M059J (cell line): ENCODE measurements around the gene PLEKHN1. TPM values are rescaled to one million over a fixed set of nuclear protein-coding genes. Genes with fewer than 3 reads are reported as not detected.
A peak's percentile ranks its signal among the peaks of the same experiment; 100 is the strongest.
"Not testable (repeated sequence)": the region's sequence is repeated elsewhere in the genome, so short reads cannot be mapped to it uniquely, and the experiment has no call there.

Experiments used
- DNase-seq: peaks from one replicate; pipeline ENCODE4 v3.0.0-alpha.2; 2012; ENCODE audit warnings: low read depth
- total RNA-seq: library from RNA; depleted of rRNA; stranded (reverse); fragments of >200 nt; shearing (Covaris generic); gene quantifications from 2 replicates; pipeline ENCODE4 v1.2.3, GENCODE V29; 2014

PLEKHN1 gene
- total RNA-seq, 1 experiment from 2014 or later = 4.5 TPM

DNA sequence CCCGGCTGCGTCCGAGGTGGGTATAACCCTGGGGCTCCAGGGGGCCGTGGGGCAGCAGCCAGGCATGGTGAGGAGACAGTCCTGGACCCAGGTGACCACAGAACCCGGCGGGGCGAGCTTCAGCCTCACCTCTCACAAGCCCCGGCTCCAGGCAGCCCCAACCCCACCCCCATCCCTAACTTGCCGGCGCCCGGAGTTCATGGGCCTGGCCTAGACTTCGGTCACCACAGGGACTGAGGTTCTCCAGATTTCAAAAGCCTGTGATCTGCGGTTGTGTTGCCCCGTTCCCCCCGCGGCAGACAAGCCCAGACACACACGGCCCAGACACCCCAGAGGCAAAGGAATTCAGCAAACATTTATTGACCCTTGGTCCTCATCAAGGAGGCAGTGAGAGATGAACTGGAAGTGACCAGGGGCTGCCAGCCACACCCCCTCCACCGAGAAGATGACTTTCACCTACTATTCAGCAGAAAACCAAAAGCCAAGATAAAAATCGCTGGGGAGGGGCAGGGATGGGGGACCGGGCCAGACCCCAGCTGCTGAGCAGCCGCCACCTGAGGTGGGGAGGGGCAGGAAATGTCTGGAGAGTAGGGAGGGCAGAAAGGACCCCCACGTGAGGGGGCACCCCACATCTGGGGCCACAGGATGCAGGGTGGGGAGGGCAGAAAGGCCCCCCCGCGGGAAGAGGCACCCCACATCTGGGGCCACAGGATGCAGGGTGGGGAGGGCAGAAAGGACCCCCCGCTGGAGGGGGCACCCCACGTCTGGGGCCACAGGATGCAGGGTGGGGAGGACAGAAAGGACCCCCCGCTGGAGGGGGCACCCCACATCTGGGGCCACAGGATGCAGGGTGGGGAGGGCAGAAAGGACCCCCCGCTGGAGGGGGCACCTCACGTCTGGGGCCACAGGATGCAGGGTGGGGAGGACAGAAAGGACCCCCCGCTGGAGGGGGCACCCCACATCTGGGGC is 29.7 kb downstream of the PLEKHN1 start:
- no peak for DNase-seq

GRCh38 chr1:996851-997712 is 30.8 kb downstream of the PLEKHN1 start:
- no peak for DNase-seq

DNA sequence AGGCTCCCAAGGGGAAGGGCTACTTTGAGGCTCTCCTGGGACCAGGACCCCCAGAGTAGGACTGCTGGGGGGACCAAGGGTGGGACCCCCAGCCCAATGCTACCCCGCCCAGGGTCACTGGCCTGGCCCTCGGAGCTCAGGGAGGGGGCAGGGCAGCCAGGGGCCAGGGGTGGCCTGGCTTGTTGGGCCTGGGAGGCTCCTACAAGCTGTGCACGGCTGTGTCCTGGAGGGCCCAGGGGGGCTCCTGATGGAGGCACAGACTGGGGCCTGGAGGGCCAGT is 31.4 kb downstream of the PLEKHN1 start:
- no peak for DNase-seq

DNA sequence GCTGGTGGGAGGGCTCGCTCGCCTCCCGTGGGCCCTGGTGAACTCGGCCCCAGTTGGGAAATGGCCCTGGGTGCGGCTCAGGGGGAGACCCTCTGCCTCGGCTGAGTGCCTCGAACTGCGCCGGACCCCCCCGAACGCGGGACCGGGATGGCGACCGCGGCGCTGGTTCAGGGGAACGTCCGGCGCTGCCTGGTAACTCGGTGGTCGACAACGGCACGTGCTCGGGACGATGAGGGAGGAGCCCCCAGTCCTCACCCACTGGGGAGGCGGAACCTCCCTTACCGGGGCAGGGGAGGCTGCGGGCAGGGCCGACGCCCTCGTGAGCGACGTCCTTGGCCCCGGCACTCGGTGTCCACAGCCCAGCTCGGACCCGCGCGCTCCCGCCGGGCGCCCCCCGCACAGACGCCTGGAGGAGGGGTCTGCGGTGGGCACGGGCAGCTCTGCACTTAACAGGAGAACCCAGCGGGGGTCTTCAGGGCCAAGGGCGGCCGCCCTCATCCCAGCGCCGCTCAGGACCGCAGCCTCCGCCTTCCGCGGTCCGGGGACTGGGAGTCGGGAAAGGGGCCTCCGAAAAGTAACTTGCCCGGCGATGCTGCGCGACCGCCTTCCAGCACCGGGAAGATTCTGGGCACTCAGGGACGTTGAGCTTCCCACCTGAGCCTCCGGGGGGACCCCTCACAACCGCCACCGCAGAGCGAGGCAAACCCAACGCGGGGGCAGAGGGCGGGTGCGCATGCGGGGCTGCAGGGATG is 31.9 kb downstream of the PLEKHN1 start:
- no peak for DNase-seq

- no peak for DNase-seq
Measured at GRCh38 chr1:998745-998994, 32.4 kb downstream of the PLEKHN1 start.

DNA sequence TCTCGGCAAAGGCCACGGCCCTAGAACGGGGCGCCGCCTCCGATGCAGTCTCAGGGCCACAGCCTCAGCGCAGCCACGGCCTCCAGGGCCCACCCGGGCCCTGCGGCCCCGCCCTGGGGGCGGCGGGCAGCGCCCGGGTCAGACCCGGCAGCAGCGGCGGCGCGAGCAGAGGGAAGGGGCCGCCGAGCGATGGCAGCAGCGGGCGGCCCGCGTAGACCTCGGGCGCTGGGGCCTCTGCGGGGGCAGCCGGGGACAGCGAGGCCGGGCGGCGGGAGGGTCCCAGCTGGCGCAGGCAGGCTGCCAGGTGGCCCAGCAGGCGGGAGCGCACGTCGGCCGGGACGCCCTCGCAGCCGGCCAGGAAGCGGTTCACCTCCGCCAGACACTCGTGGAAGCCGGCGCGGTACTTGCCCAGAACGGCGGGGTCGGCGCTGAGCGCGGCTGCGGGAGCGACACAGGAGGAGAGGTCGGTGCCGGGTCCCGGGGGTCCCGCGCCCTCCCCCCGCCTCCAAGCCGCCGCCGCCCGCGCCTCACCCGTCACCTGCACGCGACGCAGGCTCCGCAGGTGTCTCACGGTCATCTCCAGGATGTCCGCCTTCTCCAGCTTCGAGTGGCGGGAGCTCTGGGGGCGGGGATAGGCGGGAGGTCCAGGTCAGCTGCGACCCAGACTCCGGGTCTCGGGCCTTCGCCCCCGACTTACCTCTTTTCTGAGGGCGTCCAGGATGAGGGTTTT is 32.9 kb downstream of the PLEKHN1 start:
- DNase-seq = peak; percentile 52

DNA sequence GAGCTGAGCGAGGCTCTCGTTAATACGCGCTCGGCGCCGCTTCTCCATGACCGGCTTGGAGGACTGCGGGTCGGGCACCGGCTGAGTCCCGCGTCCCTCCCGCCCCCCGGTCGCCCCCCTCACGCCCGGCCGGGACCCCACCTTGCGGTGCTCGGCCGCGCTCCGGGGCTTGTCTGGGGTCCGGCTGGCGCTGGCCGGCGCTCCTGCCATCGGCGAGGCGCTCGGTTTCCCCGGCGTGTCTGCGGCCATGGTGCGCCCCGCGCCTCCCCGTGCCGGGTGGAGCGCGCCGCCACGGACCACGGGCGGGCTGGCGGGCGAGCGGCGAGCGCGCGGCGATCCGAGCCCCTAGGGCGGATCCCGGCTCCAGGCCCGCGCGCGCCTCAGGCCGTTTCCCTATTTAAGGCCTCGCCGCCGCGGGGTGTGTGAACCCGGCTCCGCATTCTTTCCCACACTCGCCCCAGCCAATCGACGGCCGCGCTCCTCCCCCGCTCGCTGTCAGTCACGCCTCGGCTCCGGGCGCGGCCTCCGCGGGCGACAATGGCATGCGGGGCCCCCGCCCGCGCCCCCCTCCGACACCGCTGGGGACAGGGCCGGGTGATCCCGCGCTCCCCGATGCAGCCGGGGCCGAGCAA is 33.6 kb downstream of the PLEKHN1 start, which contains the start of gene HES4:
Gene HES4 (minus strand): TSS at position 373 of the 632 bp plus-strand sequence. CDS start 124 bp downstream, at position 249.
- DNase-seq = peak; percentile 90

DNA sequence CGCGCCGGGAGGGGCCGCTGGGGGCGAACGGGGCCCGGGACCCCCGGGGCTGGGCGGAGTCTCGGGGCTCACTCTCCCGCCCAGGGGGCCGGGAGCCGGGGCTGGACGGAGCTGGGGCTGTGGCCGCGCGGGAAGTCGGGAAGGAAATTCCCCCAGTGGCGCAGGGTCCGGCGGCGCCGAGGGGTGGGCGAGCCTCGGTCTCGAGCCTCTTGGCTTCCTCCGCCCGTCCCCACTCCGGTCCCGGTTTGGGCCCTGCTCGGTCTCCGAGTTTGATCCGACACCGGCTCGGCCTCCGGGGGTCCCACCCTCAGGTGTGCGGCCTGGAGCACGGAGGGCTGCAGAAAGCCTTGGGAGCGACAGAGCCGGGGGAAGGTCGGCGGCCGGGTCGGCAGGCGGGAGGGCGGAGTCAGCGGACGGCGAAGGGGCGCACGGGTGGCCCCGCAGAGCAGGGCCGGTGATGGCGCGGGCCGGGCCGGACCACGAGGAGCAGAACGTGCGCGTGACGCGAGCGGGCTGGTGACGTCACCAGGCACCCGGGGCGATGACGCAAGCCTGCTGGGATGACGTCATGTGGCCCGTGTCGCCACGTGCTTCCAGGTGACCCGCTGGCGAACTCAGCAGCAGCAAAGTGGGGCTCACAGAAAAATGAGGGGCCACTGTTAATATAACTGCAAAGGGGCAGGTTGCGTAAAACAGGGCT is 34.2 kb downstream of the PLEKHN1 start:
- DNase-seq = peak; percentile 84

DNA sequence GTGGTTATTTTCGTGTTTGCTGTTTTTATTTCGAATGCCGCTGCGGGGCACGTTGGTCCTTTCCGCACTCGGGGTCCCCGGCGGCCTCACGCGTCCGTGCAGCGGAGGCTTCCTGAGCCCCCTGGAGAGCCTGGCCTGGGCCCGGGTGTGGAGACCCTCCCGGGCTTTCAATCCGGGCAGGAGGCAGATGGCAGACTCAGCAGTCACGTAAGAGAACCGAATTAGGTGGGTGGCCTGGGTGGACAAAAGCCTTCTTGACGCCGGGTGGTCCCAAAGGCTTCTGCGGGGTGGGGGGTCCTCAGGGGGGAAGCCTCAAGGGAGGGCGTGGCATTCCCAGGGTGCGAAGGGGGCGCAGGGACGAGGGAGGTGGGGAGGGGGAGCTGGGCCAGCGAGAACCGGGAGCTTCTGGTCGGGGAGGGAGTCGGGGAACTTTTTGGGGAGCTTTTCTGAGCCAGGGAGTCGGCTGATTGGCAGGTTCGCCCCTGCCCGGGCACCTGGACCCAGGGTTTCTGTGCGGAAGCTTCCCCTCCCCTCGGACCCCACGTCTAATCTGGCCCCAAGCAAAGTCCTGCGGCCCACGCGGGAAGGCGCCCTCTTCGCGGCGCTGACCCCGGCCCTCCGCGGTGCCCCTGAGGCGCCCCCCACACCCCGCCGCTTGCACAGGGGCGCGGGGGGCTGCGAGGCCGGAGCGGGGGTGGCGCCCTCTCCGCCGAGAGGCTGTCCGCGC is 34.9 kb downstream of the PLEKHN1 start:
- peak; percentile 50 for DNase-seq

DNA sequence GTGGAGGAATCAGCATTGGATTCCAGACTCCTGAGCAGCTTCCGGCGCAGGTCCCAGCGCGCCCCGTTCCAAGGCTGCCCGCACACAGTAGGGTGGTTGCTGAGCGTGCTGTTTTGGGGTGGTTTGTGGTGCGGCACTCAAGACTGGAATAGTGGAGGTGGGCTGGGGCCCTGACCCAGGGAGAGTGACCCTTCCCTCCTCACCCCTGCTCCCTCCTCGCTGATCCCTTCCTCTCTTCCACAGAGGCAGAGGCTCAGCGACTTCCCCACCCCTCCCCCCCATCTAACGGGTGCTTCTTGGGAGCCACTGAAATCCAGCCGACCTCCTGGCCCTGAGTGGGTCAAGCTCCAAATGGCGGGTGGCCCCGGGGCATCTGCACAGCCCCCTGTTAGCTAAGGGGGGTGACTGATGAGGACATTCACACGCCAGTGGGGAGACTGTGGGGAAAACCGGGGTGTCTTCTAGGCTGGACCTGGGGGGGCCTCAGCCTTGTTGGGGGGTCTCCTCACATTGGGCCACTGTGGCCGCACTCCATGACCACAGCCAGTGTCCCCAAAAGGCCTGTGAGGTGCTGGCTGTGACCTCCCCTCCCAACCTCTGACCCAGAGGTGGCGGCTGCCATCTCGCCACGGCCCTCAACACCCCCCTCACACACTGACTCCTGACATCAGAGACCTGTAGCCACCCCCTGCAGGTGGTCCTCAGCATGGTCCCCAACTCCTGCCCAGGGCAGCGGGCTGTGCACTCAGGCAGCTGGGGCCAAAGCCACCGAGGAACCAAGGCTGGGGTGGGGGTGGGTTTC is 37.5 kb downstream of the PLEKHN1 start:
- no peak for DNase-seq

- no peak for DNase-seq
Measured at GRCh38 chr1:1004420-1004779, 38.1 kb downstream of the PLEKHN1 start.

DNA sequence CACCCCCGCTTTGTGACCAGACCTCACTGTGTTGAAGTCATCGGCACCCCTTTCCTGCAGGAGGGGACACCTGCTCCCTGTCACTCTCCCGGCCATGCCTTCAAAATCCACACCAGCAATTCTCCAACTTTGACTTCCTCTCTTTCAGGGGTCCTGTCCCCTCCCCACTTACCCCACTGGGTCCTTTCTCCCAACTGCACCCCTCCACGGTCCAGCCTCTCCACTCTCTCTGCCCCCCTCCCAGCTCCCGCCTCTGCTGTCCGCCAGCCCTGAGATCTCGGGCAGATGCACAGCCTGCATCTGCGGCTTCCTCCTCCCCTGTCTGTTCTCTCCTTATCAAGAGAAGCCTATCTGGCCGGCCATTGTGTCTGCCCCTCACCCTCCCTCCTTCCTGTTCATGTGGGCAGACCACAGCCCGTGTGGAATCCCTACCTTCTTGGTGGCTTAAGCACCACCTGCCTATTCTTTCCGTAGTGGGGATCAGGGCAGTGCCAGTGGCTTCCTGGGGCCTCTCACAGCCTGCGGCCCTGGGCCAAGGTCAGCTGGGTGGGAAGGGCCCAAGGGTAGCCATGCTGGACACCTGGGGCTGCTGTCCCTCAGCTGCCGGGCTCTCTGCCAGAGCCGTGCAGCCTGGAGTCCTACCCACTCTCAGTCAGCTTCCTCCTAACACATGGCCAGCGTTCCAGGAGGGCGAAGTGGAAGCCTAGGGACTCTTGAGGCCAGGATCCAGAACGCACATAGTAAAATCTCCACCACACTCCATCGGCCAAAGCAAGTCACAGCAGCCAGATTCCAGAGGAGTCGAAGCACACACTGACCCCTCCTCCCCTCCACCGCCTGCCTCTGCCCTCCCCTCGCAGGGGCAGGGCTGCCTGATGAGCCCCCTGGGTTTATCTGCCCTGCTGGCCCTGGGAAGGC is 38.8 kb downstream of the PLEKHN1 start:
- DNase-seq = peak; percentile 85

DNA sequence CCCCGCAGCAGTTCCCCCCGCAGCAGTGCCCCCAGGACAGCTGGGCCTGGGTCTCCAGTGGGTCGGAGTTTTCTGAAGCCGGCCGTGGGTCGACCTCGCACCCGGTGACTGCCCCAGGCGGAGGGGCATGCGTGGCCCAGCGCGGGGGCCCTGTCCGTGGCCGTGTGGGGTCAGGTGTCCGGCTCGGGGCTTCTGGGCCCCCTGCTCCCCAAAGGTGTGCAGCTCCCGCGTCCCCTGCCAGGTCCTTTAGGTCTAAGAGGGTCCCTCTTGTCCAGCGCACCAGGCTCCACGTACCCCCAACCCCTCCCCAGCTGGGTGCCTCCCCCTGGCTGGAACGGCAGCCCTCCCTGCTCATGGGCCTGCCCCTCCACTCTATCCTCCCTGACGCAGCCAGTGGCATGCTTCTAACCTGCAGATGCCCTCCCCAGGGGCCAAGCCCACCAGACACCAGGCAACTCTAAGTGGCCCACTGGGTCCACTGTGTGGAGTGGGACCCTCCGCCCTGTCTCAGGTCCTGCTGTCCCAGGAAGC is 39.6 kb downstream of the PLEKHN1 start:
- DNase-seq = no peak

DNA sequence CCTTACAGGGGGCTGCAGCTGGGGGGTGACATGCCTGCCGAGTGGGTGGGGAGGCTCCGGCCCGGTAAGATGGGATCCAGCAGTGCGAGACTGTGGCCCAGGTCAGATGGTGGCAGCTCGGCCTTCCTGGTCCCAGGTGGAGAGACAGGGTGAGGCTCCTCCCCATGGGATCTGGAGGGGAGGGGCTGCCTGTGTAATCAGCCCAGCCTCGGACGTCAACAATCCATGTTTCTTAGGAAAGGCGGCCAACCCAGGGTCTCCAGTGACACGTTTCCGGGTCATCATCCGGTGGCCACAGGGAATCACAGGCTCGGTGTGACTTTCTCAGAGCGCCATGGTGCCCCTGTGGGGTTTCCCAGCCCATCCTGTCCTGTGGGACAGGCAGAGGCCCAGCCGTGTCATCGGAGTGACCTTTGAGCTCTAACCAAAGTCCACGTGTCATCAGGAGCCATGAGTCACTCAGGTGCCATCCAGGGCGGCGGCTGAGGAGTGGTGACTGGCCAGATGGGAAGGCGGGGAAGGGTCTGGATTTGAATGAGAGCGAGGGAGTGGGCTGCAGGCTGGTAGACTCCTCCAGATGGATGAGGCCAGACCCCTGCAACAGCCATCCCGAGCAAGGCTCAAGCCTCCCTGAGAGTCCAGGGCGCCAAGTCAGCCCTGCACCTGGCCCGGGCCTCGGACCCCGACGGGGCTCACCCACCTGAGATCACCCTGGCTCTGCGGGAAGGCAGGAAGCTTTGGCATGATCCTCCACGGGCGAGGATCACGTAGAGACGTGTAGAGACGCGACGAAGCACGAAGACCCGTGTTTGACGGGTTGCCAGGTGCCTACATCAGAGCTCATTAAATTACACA is 40.2 kb downstream of the PLEKHN1 start:
- no peak for DNase-seq

DNA sequence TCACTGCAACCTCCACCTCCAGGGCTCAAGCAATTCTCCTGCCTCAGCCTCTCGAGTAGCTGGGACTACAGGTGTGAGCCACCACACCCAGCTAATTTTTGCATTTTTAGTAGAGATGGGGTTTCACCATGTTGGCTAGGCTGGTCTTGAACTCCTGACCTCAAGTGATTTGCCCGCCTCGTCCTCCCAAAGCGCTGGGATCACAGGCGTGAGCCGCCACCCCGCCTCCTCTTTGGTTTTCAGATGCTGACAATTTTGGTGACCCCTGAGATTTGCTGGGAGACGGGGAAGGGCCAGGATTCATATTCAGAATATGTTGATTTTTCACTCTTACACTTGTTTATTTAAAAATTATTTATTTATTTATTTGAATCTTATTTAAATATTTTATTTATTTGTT is 43.8 kb downstream of the PLEKHN1 start:
- DNase-seq = not testable (repeated sequence)

DNA sequence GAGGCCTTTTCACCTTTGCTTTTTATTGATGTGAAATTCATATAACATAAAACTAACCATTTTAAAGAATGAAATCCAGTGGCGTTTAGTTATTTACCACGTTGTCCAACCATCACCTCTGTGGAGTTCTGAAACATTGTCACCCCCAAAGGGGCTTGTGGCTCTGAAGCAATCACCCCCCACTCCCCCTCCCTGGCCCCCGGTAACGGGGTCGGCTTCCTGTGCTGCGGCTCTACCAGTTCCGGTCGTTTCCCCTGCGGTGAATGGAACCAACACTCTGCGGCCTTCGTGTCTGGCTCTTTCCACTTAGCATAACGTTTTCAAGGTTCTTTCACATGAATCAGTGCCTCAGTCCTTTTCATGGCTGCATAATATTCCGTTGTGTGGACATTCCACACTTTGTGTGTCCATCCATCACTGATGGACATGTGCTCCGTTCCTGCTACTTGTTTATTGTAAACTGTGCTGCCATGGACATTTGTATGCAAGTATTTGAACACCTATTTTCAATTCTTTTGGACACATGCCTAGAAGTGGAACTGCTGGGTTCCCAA is 45.2 kb downstream of the PLEKHN1 start:
- DNase-seq = no peak
